HG02642 (cell line): ENCODE measurements around the gene GCLC.
A peak's percentile ranks its signal among the peaks of the same experiment; 100 is the strongest.
"Not testable (repeated sequence)": the region's sequence is repeated elsewhere in the genome, so short reads cannot be mapped to it uniquely, and the experiment has no call there.

Source experiments
- ATAC-seq: cut with Tn5 transposase; IDR thresholded peaks from one replicate; pipeline ENCODE4 v1.9.1; 2021; ENCODE audit warnings: mild to moderate bottlenecking; ENCODE audit not compliant: unreplicated experiment, poor library complexity

The GCLC gene

GRCh38 chr6:53564401-53565065 lies 19.6 kb upstream of the GCLC start:
- no peak for ATAC-seq

GRCh38 chr6:53556986-53557715 lies 12.2 kb upstream of the GCLC start:
- ATAC-seq: no peak

GRCh38 chr6:53553600-53553999 lies 8.7 kb upstream of the GCLC start:
- not testable (repeated sequence) for ATAC-seq

GRCh38 chr6:53551681-53552080 lies 6.8 kb upstream of the GCLC start:
- not testable (repeated sequence) for ATAC-seq

GRCh38 chr6:53547811-53548496 lies 3.1 kb upstream of the GCLC start:
- peak; percentile 80 for ATAC-seq

- ATAC-seq: peak; percentile 3
Measured at GRCh38 chr6:53547166-53547810, 2.4 kb upstream of the GCLC start.

- no peak for ATAC-seq
Measured at GRCh38 chr6:53546281-53546680, 1.4 kb upstream of the GCLC start.

- no peak for ATAC-seq
Measured at GRCh38 chr6:53544217-53544469, 758 bp downstream of the GCLC start.

- no peak for ATAC-seq
Measured at GRCh38 chr6:53543359-53544216, 1.3 kb downstream of the GCLC start.

GRCh38 chr6:53541900-53542299 lies 3.0 kb downstream of the GCLC start:
- no peak for ATAC-seq

- ATAC-seq: no peak
Measured at GRCh38 chr6:53540129-53540692, 4.7 kb downstream of the GCLC start.

- no peak for ATAC-seq
Measured at GRCh38 chr6:53539561-53539960, 5.3 kb downstream of the GCLC start.

- ATAC-seq: no peak
Measured at GRCh38 chr6:53536561-53536960, 8.3 kb downstream of the GCLC start.

- ATAC-seq: no peak
Measured at GRCh38 chr6:53532942-53533341, 12.0 kb downstream of the GCLC start.

GRCh38 chr6:53532061-53532797 lies 12.7 kb downstream of the GCLC start:
- no peak for ATAC-seq

- ATAC-seq: no peak
Measured at GRCh38 chr6:53530780-53531386, 14.0 kb downstream of the GCLC start.

GRCh38 chr6:53530346-53530745 lies 14.6 kb downstream of the GCLC start:
- ATAC-seq: no peak

GRCh38 chr6:53529324-53530036 lies 15.4 kb downstream of the GCLC start:
- no peak for ATAC-seq
